Measurements from ENCODE around the gene L3MBTL1.

The L3MBTL1 gene

DNA sequence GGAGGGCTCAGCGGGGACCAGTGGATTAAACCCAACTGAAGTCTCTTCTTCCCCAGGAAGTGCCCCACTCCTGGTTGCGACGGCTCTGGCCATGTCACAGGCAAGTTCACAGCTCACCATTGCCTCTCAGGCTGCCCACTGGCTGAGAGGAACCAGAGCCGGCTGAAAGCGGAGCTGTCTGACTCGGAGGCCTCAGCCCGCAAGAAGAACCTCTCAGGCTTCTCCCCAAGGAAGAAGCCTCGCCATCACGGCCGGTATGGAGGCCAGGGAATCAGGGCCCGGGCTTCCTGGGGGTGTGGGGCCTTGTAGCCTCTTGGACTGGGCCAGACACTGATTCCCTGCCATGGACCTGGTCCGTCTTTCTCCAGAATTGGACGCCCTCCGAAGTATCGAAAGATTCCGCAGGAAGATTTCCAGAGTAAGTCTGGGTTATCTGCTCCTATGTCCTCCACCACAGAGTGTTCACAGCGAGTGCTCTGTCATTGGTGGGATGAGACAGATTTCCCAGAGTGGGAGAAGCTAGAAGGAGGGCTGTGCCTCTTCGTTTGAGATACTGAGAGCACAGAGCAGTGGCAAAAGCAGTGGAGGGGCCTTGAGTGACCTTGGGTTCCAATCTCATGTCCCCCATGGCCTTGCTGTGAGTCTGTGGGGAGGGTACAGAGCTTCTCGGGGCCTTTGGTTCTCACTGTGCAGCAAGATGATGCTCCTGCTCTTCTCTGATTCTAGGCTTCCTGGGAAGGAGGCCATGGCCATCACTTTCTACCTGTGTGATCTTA lies 28.7 kb downstream of the L3MBTL1 start:
- DNase-seq, result no peak

DNA sequence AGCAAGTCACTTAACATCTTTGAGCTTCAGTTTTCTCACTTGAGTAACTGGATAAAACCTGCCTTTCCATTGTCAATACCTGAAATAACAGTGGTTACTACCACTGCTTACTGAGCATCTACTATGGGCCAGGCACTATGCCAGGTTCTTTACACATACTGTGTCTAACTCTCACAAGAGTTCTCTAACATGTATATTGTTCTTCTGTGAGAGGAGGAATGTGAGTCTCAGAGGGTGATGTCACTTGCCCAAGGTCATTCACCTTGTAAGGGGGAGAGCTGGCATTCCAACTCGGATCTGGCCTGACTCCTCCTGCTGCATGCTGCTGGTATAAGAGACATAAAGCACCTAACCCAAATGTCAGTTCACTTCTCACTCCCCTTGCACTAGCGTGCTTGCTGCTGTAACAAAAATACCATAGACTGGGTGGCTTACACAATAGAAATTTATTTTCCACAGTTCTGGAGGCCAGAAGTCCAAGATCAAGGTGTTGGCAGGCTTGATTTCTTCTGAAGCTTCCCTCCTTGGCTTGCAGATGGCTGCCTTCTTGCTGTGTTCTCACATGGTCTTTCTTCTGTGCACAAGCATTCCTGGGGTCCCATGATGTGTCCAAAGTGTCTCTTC lies 29.4 kb downstream of the L3MBTL1 start:
- peak; percentile 15 for DNase-seq

GRCh38 chr20:43537921-43538877 lies 30.7 kb downstream of the L3MBTL1 start:
- DNase-seq, result peak; percentile 49

- no peak for DNase-seq
Measured at GRCh38 chr20:43538878-43539700, 31.6 kb downstream of the L3MBTL1 start.

DNA sequence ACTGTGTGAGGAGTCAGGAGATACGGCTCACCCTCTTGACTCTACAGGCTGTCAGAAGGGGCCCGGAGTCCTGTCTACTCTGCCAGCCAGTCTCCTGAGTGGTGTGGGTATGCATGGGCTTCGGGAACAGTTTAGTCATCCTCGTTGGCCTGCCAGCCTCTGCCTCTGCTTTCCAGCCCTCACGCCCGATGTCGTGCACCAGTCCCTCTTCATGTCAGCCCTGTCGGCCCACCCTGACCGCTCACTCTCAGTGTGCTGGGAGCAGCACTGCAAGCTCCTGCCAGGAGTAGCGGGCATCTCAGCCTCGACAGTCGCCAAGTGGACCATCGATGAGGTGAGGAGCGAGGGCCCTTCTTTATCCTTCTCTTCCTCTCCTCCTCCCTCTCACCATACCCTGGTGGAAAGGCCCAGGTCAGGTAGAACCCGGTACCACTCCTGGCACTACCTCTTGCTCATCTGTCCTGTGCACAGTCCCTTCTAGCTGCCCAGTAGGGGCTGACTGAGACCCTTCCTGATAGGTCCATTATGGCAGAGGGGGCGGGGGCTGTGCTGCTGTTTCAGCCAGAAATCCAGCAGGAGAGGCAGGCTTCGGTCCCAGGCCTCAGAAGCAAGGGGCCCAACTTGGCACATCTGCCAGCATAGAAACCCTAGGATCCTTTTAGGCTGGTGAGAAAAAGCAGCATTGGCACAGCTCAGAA lies 32.6 kb downstream of the L3MBTL1 start:
- no peak for DNase-seq

DNA sequence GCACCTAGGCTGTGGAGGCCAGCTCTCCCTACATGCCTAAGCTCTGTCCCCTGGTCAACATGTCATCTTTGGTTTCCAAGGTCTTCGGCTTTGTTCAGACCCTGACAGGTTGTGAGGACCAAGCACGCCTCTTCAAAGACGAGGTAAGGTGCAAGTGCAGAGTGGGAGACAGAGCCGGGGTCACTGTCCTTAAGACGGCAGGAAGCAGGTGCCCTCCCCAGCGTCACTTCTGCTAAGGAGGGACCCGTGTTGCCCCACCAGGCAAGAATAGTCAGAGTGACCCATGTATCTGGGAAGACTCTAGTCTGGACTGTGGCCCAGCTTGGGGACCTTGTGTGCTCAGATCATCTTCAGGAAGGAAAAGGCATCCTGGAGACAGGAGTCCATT lies 33.2 kb downstream of the L3MBTL1 start:
- no peak for DNase-seq

DNA sequence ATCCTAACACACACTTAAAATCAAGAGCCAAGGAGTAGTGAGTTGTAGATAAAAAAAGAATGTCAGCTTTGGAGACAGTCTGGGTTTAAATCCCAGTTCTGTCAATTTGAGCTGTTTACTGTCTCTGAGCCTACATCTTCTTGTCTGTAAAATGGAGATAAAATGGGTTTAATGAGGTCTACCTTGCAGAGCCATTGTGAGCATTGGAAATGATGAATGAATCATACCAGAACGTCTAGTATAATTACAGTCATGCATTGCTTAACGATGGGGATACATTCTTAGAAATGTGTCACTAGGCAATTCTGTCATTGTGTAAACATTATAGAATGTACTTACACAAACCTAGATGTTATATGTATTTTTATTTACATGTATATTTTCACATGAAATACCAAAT lies 33.7 kb downstream of the L3MBTL1 start:
- DNase-seq, result peak; percentile 53

GRCh38 chr20:43542161-43542560 lies 34.7 kb downstream of the L3MBTL1 start:
- DNase-seq, result no peak

GRCh38 chr20:43542674-43543073 lies 35.2 kb downstream of the L3MBTL1 start:
- DNase-seq, result no peak

DNA sequence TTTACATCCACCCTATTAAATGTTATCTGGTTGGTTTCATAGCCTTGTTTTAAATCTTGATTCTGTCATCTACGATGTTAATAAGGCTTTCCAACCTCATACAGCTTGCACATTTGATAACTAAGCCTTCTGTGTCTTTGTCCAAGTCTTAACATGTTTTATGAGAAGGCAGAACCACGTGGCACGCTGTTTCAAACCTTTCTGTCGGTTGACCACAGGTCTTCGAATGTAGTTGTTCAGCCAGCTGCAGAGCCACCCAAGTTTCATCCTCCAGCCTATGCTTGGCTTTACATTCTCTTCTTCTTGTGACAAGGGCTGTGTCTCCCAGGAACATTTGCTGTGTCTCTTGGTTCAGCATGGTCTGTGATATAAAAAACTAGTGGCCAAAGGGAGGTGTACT lies 35.6 kb downstream of the L3MBTL1 start:
- DNase-seq, result no peak

GRCh38 chr20:43544501-43544900 lies 37.0 kb downstream of the L3MBTL1 start:
- DNase-seq, result no peak

GRCh38 chr20:43545837-43546578 lies 38.5 kb downstream of the L3MBTL1 start:
- no peak for DNase-seq

DNA sequence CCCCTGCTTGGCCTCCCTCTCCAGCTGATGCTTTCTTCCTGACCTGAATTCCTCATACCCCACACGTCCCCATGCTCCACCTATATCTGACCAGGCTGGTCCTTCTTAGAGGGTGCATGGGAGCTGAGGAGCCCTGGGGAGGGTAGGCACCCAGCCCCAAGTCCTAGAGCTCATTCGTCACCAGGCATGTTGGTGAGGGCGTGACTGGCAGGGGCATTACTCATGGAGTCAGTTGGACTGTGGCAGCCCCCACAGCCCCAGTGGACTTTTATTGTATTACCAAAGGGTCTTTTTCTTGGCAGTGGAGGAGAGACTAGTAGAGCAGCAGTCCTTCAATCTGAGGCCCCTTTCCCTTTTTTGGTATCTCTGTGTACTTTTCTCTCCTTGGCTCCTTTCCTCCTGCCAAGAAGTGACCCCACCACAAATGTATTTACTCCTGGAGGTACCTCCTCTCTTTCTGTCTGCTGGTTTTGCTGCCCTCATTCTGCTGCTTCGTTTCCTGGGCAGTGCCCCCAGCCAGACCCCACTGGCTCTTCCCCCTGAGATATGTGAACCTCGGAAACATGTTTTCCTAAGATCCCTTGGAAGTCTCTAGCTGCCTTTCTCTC lies 40.9 kb downstream of the L3MBTL1 start:
- no peak for DNase-seq

DNA sequence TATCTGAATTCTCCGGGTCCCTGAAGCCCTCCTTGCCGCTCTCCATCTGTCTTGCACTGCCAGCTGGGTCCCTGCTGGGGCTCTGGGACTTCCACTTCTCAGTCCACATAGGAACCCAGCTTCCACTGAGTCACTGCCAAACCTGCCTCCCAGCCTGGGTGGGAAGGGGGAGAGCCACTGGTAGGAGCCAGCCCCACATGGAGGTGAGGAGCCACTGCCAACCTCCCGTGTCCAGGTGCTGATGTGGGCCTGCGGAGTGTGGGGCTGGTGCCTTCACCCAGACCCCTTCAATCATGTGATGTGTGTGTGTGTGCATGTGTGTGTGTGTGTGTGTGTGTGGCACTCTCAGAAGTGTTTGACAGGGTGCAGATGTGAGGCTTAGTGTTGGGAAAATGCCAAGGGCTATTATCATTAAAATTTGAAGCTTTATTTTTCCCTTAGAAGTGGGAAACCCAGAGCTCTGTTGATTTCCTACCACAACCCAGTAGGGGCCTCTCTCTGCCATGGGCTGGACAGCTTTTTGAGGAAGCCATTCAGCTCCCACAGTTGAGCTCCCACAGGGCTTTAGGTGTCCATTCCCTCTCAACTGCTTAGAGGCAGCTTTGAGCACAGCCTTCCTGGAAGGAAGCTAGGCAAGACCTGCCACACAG lies 42.0 kb downstream of the L3MBTL1 start:
- DNase-seq, result no peak

DNA sequence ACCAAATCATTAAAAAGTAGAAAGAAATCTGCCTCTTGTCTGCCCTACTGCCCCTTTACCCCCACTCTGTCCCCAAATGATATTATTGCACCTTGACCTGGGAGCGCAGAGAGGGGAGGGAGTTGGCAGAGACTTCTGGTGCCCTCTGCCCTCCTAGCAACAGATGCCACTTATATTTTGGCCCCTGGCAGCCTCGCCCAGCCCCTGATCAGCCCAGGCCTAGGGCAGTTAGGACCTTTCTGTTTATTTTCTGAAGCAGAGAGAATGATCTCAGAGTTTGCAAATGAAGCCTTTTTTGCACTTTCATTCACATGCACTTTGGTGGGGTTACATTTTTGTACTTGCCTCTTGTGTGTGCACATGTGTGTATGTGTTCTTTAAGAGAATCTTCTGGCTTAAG lies 43.0 kb downstream of the L3MBTL1 start:
- no peak for DNase-seq

GRCh38 chr20:43554369-43554768 lies 46.9 kb downstream of the L3MBTL1 start:
- DNase-seq, result no peak

- peak; percentile 16 for DNase-seq
Measured at GRCh38 chr20:43558412-43559146, 51.1 kb downstream of the L3MBTL1 start, which contains the start of gene SGK2. TSS of gene SGK2 (plus strand) at chr20:43559027. CDS start at chr20:43566496, 7,469 bp downstream.

DNA sequence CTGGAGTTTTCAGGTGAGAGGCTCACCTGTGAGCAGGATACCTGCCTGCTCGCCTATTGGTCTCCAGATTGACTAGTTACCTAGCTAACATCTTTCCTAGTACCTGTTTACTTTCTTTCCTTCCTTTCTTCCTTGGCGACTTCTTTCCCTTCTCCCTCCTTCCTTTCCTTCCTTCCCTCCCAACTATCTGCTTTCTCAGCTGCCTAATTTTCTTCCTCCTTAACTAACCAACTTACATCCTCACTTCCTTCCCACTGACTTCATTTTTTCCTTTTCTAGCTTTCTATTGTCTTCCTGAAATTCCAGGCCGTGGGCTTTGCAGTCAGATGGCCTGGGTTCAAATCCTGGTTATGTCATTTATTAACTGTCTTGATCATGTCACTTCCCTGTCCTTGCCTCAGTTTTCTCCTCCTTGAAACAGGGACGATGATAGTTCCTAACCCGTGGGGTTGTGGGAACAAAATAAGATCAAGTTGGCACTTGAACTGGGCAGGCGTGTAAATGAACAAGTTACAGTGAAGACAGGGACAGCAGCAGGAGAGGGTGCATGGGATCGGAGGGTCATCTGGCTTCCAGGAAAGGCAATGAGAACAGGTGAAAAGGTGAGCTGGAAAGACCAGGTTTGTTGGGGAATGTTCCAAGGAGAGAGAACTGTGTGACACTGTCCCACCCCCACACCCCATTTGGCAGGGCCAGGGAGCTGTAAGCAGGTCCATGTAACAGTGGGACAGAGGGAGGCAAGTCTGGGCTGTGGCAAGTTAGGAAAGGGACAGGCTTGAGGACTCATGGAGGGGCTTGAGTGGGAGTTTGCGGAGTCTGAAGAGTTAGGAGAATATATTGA lies 51.9 kb downstream of the L3MBTL1 start:
- DNase-seq, result no peak

Data from fibroblast of skin of right biceps (primary cell).